BE2C (cell line): ENCODE results near the gene SLC23A2.
"Not testable (repeated sequence)": the region's sequence is repeated elsewhere in the genome, so short reads cannot be mapped to it uniquely, and the experiment has no call there.

ENCODE experiments used
- DNase-seq: peaks from one replicate; pipeline ENCODE4 v3.0.0-alpha.2; 2020
- H3K27me3 ChIP-seq: fragments of 250-450 bp; sonication (Bioruptor Pico); 2 replicates; pipeline ENCODE4 v1.5.1; 2020; ENCODE audit warnings: mild to moderate bottlenecking
- H3K36me3 ChIP-seq: fragments of 250-450 bp; sonication (Bioruptor Pico); 2 replicates; pipeline ENCODE4 v1.5.1; 2020; ENCODE audit warnings: mild to moderate bottlenecking
- H3K4me1 ChIP-seq: fragments of 250-450 bp; sonication (Bioruptor Pico); 2 replicates; pipeline ENCODE4 v1.5.1; 2020
- H3K4me3 ChIP-seq: 2 replicates; pipeline ENCODE4 v1.5.1; 2011; ENCODE audit warnings: low read depth, low read length
- H3K9me3 ChIP-seq: fragments of 250-450 bp; sonication (Bioruptor Pico); 2 replicates; pipeline ENCODE4 v1.5.1; 2020
- TF ChIP-seq, protein P1 (sequence below): IDR thresholded peaks from 2 replicates; pipeline ENCODE4 v1.5.1; 2012; ENCODE audit warnings: mild to moderate bottlenecking, low read depth, low read length

Gene SLC23A2

DNA sequence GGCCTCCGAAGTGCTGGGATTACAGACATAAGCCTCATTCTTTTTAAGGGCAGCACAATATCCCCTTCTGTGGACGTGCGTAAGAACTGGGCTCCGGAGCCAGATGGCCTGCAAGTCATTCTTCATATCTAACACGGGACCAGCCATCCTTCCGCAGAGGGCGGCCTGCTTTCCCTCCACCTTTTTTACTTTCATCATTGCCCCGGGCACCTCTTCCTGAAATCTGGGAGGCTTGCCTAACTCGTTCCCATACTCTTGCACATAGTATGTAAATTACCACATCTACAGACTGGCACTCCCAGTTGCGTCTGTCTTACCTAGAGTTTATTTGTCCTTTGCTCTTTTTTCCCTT, 29.9 kb upstream of the SLC23A2 start:
- TF ChIP-seq, protein P1, sequence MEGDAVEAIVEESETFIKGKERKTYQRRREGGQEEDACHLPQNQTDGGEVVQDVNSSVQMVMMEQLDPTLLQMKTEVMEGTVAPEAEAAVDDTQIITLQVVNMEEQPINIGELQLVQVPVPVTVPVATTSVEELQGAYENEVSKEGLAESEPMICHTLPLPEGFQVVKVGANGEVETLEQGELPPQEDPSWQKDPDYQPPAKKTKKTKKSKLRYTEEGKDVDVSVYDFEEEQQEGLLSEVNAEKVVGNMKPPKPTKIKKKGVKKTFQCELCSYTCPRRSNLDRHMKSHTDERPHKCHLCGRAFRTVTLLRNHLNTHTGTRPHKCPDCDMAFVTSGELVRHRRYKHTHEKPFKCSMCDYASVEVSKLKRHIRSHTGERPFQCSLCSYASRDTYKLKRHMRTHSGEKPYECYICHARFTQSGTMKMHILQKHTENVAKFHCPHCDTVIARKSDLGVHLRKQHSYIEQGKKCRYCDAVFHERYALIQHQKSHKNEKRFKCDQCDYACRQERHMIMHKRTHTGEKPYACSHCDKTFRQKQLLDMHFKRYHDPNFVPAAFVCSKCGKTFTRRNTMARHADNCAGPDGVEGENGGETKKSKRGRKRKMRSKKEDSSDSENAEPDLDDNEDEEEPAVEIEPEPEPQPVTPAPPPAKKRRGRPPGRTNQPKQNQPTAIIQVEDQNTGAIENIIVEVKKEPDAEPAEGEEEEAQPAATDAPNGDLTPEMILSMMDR, result no peak
- Histone ChIP-seq H3K36me3 (no peaks in the 10 kb centered on the region), H3K4me3 (no peak overlapping the region), H3K9me3 (no peaks in the 10 kb centered on the region), H3K4me1 (no peaks in the 10 kb centered on the region), H3K27me3 (no peaks in the 10 kb centered on the region)
- DNase-seq, result no peak

DNA sequence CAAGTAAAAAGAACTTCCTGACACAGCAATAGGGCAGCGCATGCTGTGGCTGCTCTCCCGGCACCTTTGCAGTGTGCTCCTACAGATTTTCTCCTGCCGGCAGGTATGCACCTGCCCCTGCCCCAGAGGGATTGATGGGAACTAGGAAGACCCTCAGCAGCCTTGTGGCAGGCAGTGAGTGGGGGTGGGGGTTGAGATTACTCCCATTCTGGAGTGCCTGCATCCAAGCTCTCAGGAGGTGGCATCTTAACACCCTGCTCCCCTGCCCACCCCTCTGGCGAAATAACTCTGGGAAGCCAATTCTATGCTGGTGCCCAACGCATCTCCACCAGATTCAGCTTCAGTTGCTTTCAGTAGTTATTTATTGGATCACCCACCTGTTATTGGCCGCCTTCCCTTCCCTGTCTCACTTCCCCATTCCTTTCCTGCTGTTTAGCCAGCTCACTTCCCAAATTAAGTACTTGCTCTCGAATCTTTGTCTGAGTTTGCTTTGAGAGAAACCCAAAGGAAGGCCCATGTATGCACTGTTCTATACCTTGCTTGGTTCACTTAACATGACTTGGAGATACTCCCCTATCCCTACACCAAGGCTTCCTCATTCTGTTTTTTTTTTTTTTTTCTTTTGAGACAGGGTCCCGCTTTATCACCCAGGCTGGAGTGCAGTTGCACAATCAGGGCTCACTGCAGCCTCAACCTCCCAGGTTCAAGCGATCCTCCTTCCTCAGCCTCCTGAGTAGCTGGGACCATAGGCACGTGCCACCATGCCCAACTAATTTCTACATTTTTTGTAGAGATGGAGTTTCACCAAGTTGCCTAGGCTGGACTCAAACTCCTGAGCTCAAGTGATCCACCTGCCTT, 29.3 kb upstream of the SLC23A2 start:
- DNase-seq, result no peak
- H3K4me3 ChIP-seq, result no peak overlapping the region
- H3K9me3 ChIP-seq, result no peaks in the 10 kb centered on the region
- H3K4me1 ChIP-seq, result no peaks in the 10 kb centered on the region
- TF ChIP-seq, protein P1, result no peak
- H3K27me3 ChIP-seq, result no peaks in the 10 kb centered on the region
- no peaks in the 10 kb centered on the region for H3K36me3 ChIP-seq

DNA sequence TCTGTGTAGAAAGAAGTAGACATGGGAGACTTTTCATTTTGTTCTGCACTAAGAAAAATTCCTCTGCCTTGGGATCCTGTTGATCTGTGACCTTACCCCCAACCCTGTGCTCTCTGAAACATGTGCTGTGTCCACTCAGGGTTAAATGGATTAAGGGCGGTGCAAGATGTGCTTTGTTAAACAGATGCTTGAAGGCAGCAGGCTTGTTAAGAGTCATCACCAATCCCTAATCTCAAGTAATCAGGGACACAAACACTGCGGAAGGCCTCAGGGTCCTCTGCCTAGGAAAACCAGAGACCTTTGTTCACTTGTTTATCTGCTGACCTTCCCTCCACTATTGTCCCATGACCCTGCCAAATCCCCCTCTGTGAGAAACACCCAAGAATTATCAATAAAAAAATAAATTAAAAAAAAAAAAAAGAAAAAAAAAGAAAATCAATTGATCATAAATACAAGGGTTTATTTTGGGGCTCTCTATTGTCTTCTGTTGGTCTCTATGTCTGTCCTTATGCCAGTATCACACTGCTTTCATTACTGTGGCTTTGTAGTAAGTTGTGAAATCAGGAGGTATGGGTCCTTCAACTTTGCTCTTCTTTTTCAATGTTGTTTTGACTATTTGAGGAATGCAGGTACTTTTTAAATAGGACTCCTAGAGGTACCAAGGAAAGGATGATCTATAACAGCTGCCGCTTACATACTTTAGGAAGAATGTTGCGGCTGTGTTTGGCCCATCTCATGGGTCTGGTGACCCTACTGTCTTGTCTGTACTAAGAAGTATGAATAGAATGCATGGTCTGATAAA, 27.1 kb upstream of the SLC23A2 start:
- not testable (repeated sequence) for H3K36me3 ChIP-seq, DNase-seq, H3K27me3 ChIP-seq, H3K9me3 ChIP-seq, H3K4me3 ChIP-seq, H3K4me1 ChIP-seq

DNA sequence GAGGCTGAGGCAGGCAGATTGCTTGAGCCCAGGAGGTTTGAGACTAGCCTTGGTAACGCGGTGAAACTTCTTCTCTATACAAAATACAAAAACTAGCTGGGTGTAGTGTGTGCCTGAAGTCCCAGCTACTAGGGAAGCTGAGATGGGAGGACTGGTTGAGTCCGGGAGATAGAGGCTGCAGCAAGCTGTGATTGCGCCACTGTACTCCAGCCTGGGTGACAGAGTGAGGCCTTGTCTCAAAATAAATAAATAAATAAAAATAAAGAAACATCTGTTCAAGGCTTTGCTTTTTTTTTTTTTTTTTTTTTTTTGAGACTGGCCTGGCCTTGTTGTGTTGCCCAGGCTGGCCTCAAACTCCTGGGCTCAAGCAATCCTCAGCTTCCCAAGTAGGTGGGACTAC, 23.7 kb upstream of the SLC23A2 start:
- H3K36me3 ChIP-seq, result no peaks in the 10 kb centered on the region
- H3K4me3 ChIP-seq, result no peak overlapping the region
- TF ChIP-seq, protein P1, result no peak
- H3K9me3 ChIP-seq, result no peaks in the 10 kb centered on the region
- DNase-seq, result no peak
- no peaks in the 10 kb centered on the region for H3K4me1 ChIP-seq
- no peaks in the 10 kb centered on the region for H3K27me3 ChIP-seq

DNA sequence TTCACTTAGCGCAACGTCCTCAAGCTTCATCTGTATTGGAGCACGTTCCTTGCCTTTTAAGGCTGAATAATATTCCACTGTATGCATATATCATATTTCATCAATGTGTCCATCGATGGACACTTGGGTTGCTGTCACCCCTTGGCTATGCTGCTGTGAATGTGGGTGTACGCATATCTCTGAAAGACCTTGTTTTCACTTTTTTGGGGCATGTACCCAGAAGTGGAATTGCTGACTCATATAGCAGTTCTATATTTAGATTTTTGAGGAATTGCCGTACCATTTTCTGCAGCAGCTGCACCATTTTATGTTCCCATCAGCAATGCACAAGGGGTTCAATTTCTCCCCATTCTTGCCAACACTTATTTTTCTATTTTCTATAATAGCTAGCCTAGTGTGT, 22.8 kb upstream of the SLC23A2 start:
- H3K36me3 ChIP-seq, result no peaks in the 10 kb centered on the region
- H3K27me3 ChIP-seq, result no peaks in the 10 kb centered on the region
- TF ChIP-seq, protein P1, result no peak
- H3K4me3 ChIP-seq, result no peak overlapping the region
- H3K4me1 ChIP-seq, result no peaks in the 10 kb centered on the region
- DNase-seq, result no peak
- no peaks in the 10 kb centered on the region for H3K9me3 ChIP-seq

DNA sequence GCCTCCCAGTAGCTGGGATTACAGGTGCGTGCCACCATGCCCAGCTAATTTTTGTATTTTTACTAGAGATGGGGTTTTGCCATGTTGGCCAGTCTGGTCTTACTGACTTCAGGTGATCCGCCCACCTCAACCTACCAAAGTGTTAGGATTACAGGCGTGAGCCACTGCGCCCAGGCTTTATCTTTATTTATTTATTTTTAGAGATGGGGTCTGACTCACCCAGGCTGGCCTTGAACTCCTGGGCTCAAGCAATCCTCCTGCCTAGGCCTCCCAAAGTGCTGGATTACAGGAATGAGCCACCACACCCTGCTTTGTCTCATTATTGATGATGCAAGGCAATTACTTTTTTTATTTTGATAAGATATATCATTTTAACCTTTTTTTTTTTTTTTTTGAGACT, 21.9 kb upstream of the SLC23A2 start:
- not testable (repeated sequence) for H3K4me3 ChIP-seq, DNase-seq, H3K9me3 ChIP-seq, H3K27me3 ChIP-seq, H3K4me1 ChIP-seq, H3K36me3 ChIP-seq

DNA sequence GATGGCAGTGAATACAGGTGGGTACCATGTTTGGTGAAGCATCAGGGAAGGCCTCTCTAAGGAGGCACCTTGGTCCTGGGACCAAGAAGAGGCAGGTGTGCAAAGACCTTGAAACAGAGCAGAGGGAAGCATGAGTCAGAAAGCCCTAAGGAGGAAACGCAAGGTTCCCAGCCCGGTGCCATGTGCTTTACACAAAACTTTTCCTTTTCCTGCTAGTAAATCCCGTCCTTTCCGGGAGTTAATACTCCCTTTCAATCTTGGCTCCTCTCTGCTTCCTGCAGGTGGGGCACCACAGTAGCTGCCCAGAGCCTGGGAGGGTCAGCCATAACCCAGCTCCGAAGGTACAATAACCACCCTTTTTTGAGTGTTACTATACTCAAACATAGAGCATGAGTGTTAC, 19.4 kb upstream of the SLC23A2 start:
- DNase-seq, result no peak
- Histone ChIP-seq H3K9me3 (no peaks in the 10 kb centered on the region), H3K4me1 (no peaks in the 10 kb centered on the region), H3K36me3 (no peaks in the 10 kb centered on the region), H3K4me3 (no peak overlapping the region), H3K27me3 (no peaks in the 10 kb centered on the region)
- TF ChIP-seq, protein P1, result no peak
